ENCODE results near the gene AGAP1. TPM values are rescaled to one million over a fixed set of nuclear protein-coding genes. Genes with fewer than 3 reads are reported as not detected.
A peak's percentile ranks its signal among the peaks of the same experiment; 100 is the strongest.

AGAP1 gene
- total RNA-seq, 6 experiments from 2014 or later: 14.1 to 16.0 (median 15.1) TPM

DNA sequence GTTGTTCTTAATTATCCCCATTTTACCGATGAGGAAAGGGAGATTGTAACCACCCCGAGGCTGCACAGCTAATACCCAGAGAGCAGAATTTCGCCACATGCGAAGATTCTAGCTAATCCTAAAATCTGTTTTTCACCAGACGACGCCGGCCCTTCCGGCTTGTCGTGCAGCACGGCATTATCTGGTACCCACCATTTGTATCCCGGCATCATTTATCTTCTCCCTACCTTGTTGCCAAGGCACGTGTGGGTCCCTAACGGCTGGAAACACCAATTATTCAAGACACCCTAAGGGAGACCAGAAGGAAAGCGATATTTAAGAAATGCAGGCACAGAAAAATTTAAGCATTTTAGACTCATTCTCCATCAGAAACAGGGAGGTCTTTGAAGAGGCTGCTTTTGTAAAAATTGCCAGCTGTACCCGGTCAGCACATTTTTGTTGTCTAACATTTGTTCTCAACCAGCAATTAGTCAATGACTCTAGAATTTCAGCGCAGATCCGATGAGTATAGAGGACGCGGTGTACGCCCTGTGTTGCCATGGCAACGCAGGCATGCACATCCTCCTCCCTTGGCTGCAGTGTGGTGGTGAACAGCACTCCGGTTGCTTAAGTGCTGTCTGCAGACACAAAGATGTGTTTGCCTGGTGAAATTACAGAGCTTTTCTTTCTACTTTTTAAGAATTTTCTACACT, 111.6 kb downstream of the AGAP1 start:
- H3K36me3 Mint-ChIP-seq (ENCODE audit: low read depth): no peaks in the 10 kb centered on the region
- peaks cover 2% of the 10 kb centered on the region for H3K27me3 Mint-ChIP-seq (ENCODE audit: insufficient read depth)
- H3K27ac Mint-ChIP-seq: peak overlapping the region; percentile 93
- TF ChIP-seq, protein P1, sequence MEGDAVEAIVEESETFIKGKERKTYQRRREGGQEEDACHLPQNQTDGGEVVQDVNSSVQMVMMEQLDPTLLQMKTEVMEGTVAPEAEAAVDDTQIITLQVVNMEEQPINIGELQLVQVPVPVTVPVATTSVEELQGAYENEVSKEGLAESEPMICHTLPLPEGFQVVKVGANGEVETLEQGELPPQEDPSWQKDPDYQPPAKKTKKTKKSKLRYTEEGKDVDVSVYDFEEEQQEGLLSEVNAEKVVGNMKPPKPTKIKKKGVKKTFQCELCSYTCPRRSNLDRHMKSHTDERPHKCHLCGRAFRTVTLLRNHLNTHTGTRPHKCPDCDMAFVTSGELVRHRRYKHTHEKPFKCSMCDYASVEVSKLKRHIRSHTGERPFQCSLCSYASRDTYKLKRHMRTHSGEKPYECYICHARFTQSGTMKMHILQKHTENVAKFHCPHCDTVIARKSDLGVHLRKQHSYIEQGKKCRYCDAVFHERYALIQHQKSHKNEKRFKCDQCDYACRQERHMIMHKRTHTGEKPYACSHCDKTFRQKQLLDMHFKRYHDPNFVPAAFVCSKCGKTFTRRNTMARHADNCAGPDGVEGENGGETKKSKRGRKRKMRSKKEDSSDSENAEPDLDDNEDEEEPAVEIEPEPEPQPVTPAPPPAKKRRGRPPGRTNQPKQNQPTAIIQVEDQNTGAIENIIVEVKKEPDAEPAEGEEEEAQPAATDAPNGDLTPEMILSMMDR (IDR thresholded peaks at IDR 0.05): no peak
- H3K4me1 Mint-ChIP-seq (ENCODE audit: low read depth): peaks cover 25% of the 10 kb centered on the region
- DNase-seq: peak; percentile 96
- H3K9me3 Mint-ChIP-seq: no peaks in the 10 kb centered on the region
- peak overlapping the region; percentile 87 for H3K4me3 Mint-ChIP-seq

GRCh38 chr2:235606004-235606715, 112.3 kb downstream of the AGAP1 start:
- H3K36me3 Mint-ChIP-seq (ENCODE audit: low read depth): no peaks in the 10 kb centered on the region
- TF ChIP-seq, protein P1 (IDR thresholded peaks at IDR 0.05): no peak
- H3K9me3 Mint-ChIP-seq: no peaks in the 10 kb centered on the region
- peak overlapping the region; percentile 87 for H3K4me3 Mint-ChIP-seq
- peaks cover 25% of the 10 kb centered on the region for H3K4me1 Mint-ChIP-seq (ENCODE audit: low read depth)
- DNase-seq: peak; percentile 68
- H3K27ac Mint-ChIP-seq: peak overlapping the region; percentile 93
- H3K27me3 Mint-ChIP-seq (ENCODE audit: insufficient read depth): peaks cover 2% of the 10 kb centered on the region

DNA sequence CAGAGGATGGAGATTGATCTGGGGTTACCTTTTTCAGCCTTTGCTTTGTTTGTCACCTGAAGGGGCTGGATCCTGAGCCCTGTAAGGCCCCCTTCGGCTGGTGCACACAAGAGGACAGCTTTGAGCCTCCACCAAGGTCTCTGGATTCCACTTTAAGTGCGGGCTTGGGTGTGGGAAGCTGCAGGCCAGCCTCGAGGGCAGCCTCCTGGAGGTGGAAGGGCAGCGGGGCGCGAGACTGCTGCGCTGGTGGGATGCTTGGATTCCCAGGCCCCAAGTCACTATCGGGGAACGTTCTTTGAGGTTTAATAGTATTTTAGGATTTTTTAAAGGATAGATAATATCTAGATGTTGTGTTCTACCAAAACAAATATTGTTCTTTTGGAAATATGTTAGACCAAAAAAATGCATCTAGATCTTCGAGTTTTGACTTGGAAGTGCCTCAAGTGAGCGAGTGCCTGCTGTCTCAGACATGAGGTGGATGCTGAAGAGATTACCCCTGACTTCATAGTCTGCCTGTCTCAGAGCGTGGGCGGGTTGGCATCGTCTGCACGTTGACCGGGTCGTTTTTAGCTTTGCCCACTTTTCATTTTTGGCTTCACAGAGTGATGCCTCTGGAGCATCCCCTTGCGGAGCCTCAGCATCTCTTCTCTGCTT, 113.8 kb downstream of the AGAP1 start:
- no peak overlapping the region for H3K27ac Mint-ChIP-seq
- H3K36me3 Mint-ChIP-seq (ENCODE audit: low read depth): no peaks in the 10 kb centered on the region
- peaks cover 2% of the 10 kb centered on the region for H3K27me3 Mint-ChIP-seq (ENCODE audit: insufficient read depth)
- no peak overlapping the region for H3K4me3 Mint-ChIP-seq
- TF ChIP-seq, protein P1 (IDR thresholded peaks at IDR 0.05): no peak
- peaks cover 25% of the 10 kb centered on the region for H3K4me1 Mint-ChIP-seq (ENCODE audit: low read depth)
- H3K9me3 Mint-ChIP-seq: no peaks in the 10 kb centered on the region
- no peak for DNase-seq

DNA sequence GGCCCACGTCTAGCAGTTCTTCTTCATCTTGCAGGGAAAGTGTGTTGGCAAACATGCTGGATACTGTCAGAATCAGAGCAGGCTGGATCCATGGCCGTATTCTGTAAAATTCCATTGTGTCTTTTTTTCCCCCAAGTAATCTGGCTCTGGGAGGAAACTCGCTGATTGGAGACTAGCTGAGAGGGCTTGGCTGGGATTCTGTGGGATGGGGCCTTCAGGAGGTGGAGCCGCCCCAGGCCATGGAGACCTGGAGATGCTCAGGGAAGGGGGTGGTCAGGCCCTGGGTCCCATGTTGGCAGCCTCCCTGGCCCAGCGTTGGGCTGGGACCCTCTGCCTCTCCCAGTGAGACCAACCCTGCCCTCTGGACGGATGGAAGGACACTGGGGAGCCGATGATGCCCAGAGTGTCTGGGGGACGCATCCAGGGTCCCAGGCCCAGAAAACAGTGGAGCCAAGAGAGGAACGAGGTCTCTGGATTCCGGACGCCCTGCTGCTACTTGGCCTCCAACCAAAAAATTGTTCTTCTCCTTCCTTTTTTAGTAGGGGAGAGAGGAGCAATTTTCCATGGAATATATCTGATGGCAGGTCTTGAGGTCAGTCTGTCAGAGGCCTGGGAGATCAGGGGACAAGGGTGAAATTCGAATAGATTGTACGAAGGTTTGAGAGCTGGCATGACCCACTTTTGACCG, 114.5 kb downstream of the AGAP1 start:
- H3K36me3 Mint-ChIP-seq (ENCODE audit: low read depth): no peaks in the 10 kb centered on the region
- TF ChIP-seq, protein P1 (IDR thresholded peaks at IDR 0.05): no peak
- no peaks in the 10 kb centered on the region for H3K9me3 Mint-ChIP-seq
- DNase-seq: no peak
- H3K4me3 Mint-ChIP-seq: no peak overlapping the region
- no peak overlapping the region for H3K27ac Mint-ChIP-seq
- peaks cover 25% of the 10 kb centered on the region for H3K4me1 Mint-ChIP-seq (ENCODE audit: low read depth)
- peaks cover 2% of the 10 kb centered on the region for H3K27me3 Mint-ChIP-seq (ENCODE audit: insufficient read depth)

DNA sequence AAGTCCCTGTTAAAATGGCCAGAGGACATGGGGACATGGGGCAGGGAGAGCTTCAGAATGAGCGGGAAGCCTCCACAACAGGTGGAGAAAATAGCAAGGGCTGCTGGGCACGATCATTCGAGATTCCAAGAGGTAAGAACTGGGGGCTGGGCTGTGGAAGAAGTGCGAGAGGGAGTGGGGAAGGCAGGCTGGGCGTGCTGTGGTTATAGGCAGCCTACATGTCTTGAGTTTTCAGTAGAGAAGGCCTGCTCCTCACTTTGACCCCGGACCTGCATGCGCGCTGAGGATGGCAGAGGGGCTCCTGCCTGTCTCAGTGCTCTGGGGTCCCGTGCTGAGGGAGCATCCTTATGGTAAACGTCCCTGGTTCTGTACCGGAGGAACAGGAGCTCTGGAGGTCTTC, 115.5 kb downstream of the AGAP1 start:
- no peak overlapping the region for H3K4me3 Mint-ChIP-seq
- H3K27me3 Mint-ChIP-seq (ENCODE audit: insufficient read depth): peaks cover 2% of the 10 kb centered on the region
- DNase-seq: no peak
- no peaks in the 10 kb centered on the region for H3K9me3 Mint-ChIP-seq
- peaks cover 31% of the 10 kb centered on the region for H3K4me1 Mint-ChIP-seq (ENCODE audit: low read depth)
- TF ChIP-seq, protein P1 (IDR thresholded peaks at IDR 0.05): no peak
- no peak overlapping the region for H3K27ac Mint-ChIP-seq
- H3K36me3 Mint-ChIP-seq (ENCODE audit: low read depth): no peaks in the 10 kb centered on the region

All from HFFc6 (cell line).